Stomach (tissue), 19 donors: ENCODE measurements around the gene RAB40B. TPM values are rescaled to one million over a fixed set of nuclear protein-coding genes. Genes with fewer than 3 reads are reported as not detected.
A peak's percentile ranks its signal among the peaks of the same experiment; 100 is the strongest.
"Not testable (repeated sequence)": the region's sequence is repeated elsewhere in the genome, so short reads cannot be mapped to it uniquely, and the experiment has no call there.

Experiments
- DNase-seq, 2 donors: peaks; one replicate each; pipeline versions ENCODE4 v3.0.0 to v3.0.0-alpha.2; 2013 to 2019
- H3K27ac ChIP-seq, 5 donors: fragments of 200-600 bp in 4 of 5; sonication (generic) in 4 of 5; one replicate each; pipeline ENCODE4 v1.5.1; 2013 to 2019; ENCODE audit warnings: mild to moderate bottlenecking in 1 of 5, moderate library complexity in 1 of 5
- H3K27me3 ChIP-seq, 3 donors: fragments of 200-600 bp; sonication (generic); one replicate each; pipeline ENCODE4 v1.5.1; 2017 to 2019; ENCODE audit warnings: mixed run types in 1 of 3
- H3K36me3 ChIP-seq, 4 donors: fragments of 200-600 bp; sonication (generic); 1 replicate in 3 of 4; 2 replicates in 1 of 4; pipeline ENCODE4 v1.5.1; 2016 to 2019
- H3K4me1 ChIP-seq, 4 donors: fragments of 200-600 bp; sonication (generic); one replicate each; pipeline ENCODE4 v1.5.1; 2016 to 2019
- H3K4me3 ChIP-seq, 4 donors: fragments of 200-600 bp; sonication (generic) in 3 of 4; one replicate each; pipeline ENCODE4 v1.5.1; 2016 to 2019; ENCODE audit warnings: mild to moderate bottlenecking in 1 of 4
- H3K9me3 ChIP-seq, 4 donors: fragments of 200-600 bp; sonication (generic); one replicate each; pipeline ENCODE4 v1.5.1; 2016 to 2019
- CTCF ChIP-seq, 7 experiments: fragments of 450-650 bp in 4 of 7; fragments of 200-600 bp in 3 of 7; sonication (generic) in 3 of 7; IDR thresholded peaks; one replicate each; pipeline ENCODE4 v1.5.1; 2016 to 2019; ENCODE audit warnings: antibody characterized with exemption in 7 of 7, control low read depth in 2 of 7, mild to moderate bottlenecking in 1 of 7
- EP300 ChIP-seq: sonication (generic); formaldehyde crosslinking; IDR thresholded peaks from one replicate; pipeline ENCODE4 v1.6.1; 2017; ENCODE audit warnings: antibody characterized with exemption
- POLR2A ChIP-seq, 4 donors: fragments of 450-650 bp; IDR thresholded peaks; one replicate each; pipeline ENCODE4 v1.6.1; 2016; ENCODE audit warnings: antibody characterized with exemption in 4 of 4, control low read depth in 2 of 4, mild to moderate bottlenecking in 1 of 4, moderate library complexity in 1 of 4
- POLR2AphosphoS5 ChIP-seq, 3 donors: sonication (generic); formaldehyde crosslinking; IDR thresholded peaks; one replicate each; pipeline ENCODE4 v1.6.1; 2016; ENCODE audit warnings: antibody characterized with exemption in 3 of 3
- WGBS, 5 donors: extraction: QIAGEN DNeasy Blood & Tissue Kit in 3 of 5; methylation state at CpG; one replicate each; pipeline versions ENCODE4 v1.1.5 to v1.1.7; 2013 to 2018; 5-methylcytosine and 5-hydroxymethylcytosine counted together
- intact Hi-C: fragments of 100-400 bp; cut with DNase I; formaldehyde crosslinking; loops from one replicate; pipeline ENCODE4 v1.15.1; 2023; ENCODE audit warnings: low total_unique reads
- long read RNA-seq, 10 donors: transcript quantifications; one replicate each; lab custom pipeline, GENCODE V29; 2026
- polyA plus RNA-seq, 3 donors: library from polyadenylated mRNA; stranded (reverse); fragments of 200-250 nt; gene quantifications; one replicate each; pipeline ENCODE4 v1.2.3, GENCODE V29; 2013
- total RNA-seq, 5 donors: library from RNA; depleted of rRNA; stranded (reverse); fragments of >200 nt; gene quantifications; one replicate each; pipeline versions ENCODE4 v1.1.0 to v1.2.3, GENCODE V29; 2014 to 2016
- donor health status: healthy with polysubstance abuse.
- donor health status: Bipolar disorder and iron deficiency.
- donor health status: healthy.

The RAB40B gene
- total RNA-seq: 100 to 1,000 TPM in 2 of 5 donors, 10 to 100 TPM in 2, 1 to 10 TPM in 1; 7.6 to 133 (median 36.4) TPM
- polyA plus RNA-seq: 10 to 100 TPM; 13.5 to 25.7 (median 17.7) TPM
- long read RNA-seq, donor 1, transcript RAB40B-211 (1 exons, 2,522 nt): major isoform, 6 of 9 reads
- long read RNA-seq, donor 1, partial matches to known transcripts: 0 of 9 reads
- long read RNA-seq, donor 1, other reads (novel, unspliced or antisense): 0 of 9 reads
- long read RNA-seq, donor 2, transcript RAB40B-211 (1 exons, 2,522 nt): minor isoform, 8 of 21 reads
- long read RNA-seq, donor 2, transcript RAB40B-206 (6 exons, 3,859 nt): major isoform, 12 of 21 reads
- long read RNA-seq, donor 2, partial matches to known transcripts: 0 of 21 reads
- long read RNA-seq, donor 2, other reads (novel, unspliced or antisense): 0 of 21 reads
- long read RNA-seq, donor 3, transcript RAB40B-206 (6 exons, 3,859 nt): minor isoform, 12 of 29 reads
- long read RNA-seq, donor 3, transcript RAB40B-211 (1 exons, 2,522 nt): major isoform, 16 of 29 reads
- long read RNA-seq, donor 3, partial matches to known transcripts: 0 of 29 reads
- long read RNA-seq, donor 3, other reads (novel, unspliced or antisense): 0 of 29 reads
- long read RNA-seq, donor 4, partial matches to known transcripts: 0 of 3 reads
- long read RNA-seq, donor 4, other reads (novel, unspliced or antisense): 0 of 3 reads
- long read RNA-seq, donor 5, transcript RAB40B-206 (6 exons, 3,859 nt): major isoform, 13 of 19 reads
- long read RNA-seq, donor 5, partial matches to known transcripts: 0 of 19 reads
- long read RNA-seq, donor 5, other reads (novel, unspliced or antisense): 0 of 19 reads
- long read RNA-seq, donor 6, transcript RAB40B-211 (1 exons, 2,522 nt): minor isoform, 15 of 69 reads
- long read RNA-seq, donor 6, transcript RAB40B-206 (6 exons, 3,859 nt): major isoform, 37 of 69 reads
- long read RNA-seq, donor 6, partial matches to known transcripts: 12 of 69 reads
- long read RNA-seq, donor 6, other reads (novel, unspliced or antisense): 0 of 69 reads
- long read RNA-seq, donor 7, transcript RAB40B-211 (1 exons, 2,522 nt): minor isoform, 12 of 36 reads
- long read RNA-seq, donor 7, transcript RAB40B-206 (6 exons, 3,859 nt): major isoform, 19 of 36 reads
- long read RNA-seq, donor 7, partial matches to known transcripts: 0 of 36 reads
- long read RNA-seq, donor 7, other reads (novel, unspliced or antisense): 0 of 36 reads
- long read RNA-seq, donor 8, transcript RAB40B-211 (1 exons, 2,522 nt): major isoform, 10 of 29 reads
- long read RNA-seq, donor 8, transcript RAB40B-206 (6 exons, 3,859 nt): minor isoform, 9 of 29 reads
- long read RNA-seq, donor 8, partial matches to known transcripts: 0 of 29 reads
- long read RNA-seq, donor 8, other reads (novel, unspliced or antisense): 7 of 29 reads
- long read RNA-seq, donor 9, transcript RAB40B-206 (6 exons, 3,859 nt): minor isoform, 10 of 25 reads
- long read RNA-seq, donor 9, transcript RAB40B-211 (1 exons, 2,522 nt): major isoform, 12 of 25 reads
- long read RNA-seq, donor 9, partial matches to known transcripts: 0 of 25 reads
- long read RNA-seq, donor 9, other reads (novel, unspliced or antisense): 0 of 25 reads
- long read RNA-seq, donor 10, transcript RAB40B-206 (6 exons, 3,859 nt): major isoform, 6 of 14 reads
- long read RNA-seq, donor 10, transcript RAB40B-211 (1 exons, 2,522 nt): minor isoform, 5 of 14 reads
- long read RNA-seq, donor 10, partial matches to known transcripts: 0 of 14 reads
- long read RNA-seq, donor 10, other reads (novel, unspliced or antisense): 0 of 14 reads

- TF ChIP-seq CTCF (IDR thresholded peaks at IDR 0.05) (no peak), EP300 (no peak), POLR2AphosphoS5 (IDR thresholded peaks at IDR 0.05) (peak in 2 of 3 donors; percentile 45 to 54), POLR2A (IDR thresholded peaks at IDR 0.05) (no peak)
- Histone ChIP-seq H3K9me3 (peaks cover 0 to 13% (median 6%) of the 10 kb centered on the region in 4 donors), H3K36me3 (peaks cover 0 to 4% (median 0%) of the 10 kb centered on the region in 4 donors), H3K4me3 (peak within 1 kb of the TSS; percentile 75 to 89 (median 85)), H3K27ac (peak within 1 kb of the TSS; percentile 75 to 90 (median 87)), H3K27me3 (peaks cover 0 to 14% (median 0%) of the 10 kb centered on the region in 3 donors), H3K4me1 (peaks cover 13 to 50% (median 38%) of the 10 kb centered on the region in 4 donors)
- 0 to 2% (median 1%) methylated on average over 19 to 102 of the region's 112 CpGs for WGBS, 5 donors
- DNase-seq: peak; percentile 100
- intact Hi-C loops: no loop called here
Observed at GRCh38 chr17:82698065-82698973, at the start of gene RAB40B. Gene RAB40B (minus strand): TSS chr17:82698698. CDS start chr17:82698596, 102 bp downstream.

- no peak for TF ChIP-seq POLR2A (IDR thresholded peaks at IDR 0.05)
- TF ChIP-seq POLR2AphosphoS5 (IDR thresholded peaks at IDR 0.05): peak in 1 of 3 donors; percentile 19
- no peak for TF ChIP-seq CTCF (IDR thresholded peaks at IDR 0.05)
- TF ChIP-seq EP300: no peak
- Histone ChIP-seq H3K9me3 (peaks cover 0 to 14% (median 4%) of the 10 kb centered on the region in 4 donors), H3K4me3 (no peak overlapping the region), H3K36me3 (peaks cover 23 to 48% (median 31%) of the 10 kb centered on the region in 4 donors), H3K27ac (no peak overlapping the region), H3K27me3 (no peaks in the 10 kb centered on the region), H3K4me1 (no peaks in the 10 kb centered on the region)
- peak in 1 of 2 donors; percentile 54 for DNase-seq
- intact Hi-C loops: no loop called here
- WGBS, 5 donors: 48 to 69% (median 65%) methylated on average over 8 of the region's 8 CpGs
Observed at GRCh38 chr17:82745524-82745923, 47.0 kb upstream of the RAB40B start.

- DNase-seq: not testable (repeated sequence)
Observed at GRCh38 chr17:82744736-82745135, 46.2 kb upstream of the RAB40B start.

More at GRCh38 chr17:82744736-82745135, 46.2 kb upstream of the RAB40B start:
- intact Hi-C loops, H3K4me1 ChIP-seq, H3K27me3 ChIP-seq, H3K27ac ChIP-seq, H3K4me3 ChIP-seq: not testable (repeated sequence)
- peaks cover 0 to 17% (median 4%) of the 10 kb centered on the region in 4 donors for H3K9me3 ChIP-seq
- peaks cover 23 to 56% (median 39%) of the 10 kb centered on the region in 4 donors for H3K36me3 ChIP-seq
- WGBS, 5 donors: 56 to 68% (median 66%) methylated on average over 7 of the region's 7 CpGs
